K562 (cell line): Measurements from ENCODE around the gene PLXNB1.

ENCODE experiments used
- BCOR ChIP-seq: fragments of 450-650 bp; IDR thresholded peaks from 2 replicates; pipeline ENCODE4 v1.6.1; 2016
- EGR1 ChIP-seq: fragments of 450-650 bp; conservative IDR thresholded peaks from 2 replicates; pipeline ENCODE4 v1.6.1; 2017; ENCODE audit warnings: mild to moderate bottlenecking
- FOSL1 ChIP-seq: fragments of 200-800 bp; sonication (Bioruptor generic); conservative IDR thresholded peaks from 2 replicates; pipeline ENCODE4 v1.6.1; 2016; ENCODE audit warnings: missing genetic modification characterization, missing compliant biosample characterization
- POLR2AphosphoS5 ChIP-seq: IDR thresholded peaks from 2 replicates; pipeline ENCODE4 v1.6.1; 2011; ENCODE audit warnings: mild to moderate bottlenecking, low read depth, low read length, moderate library complexity; ENCODE audit not compliant: control insufficient read depth, insufficient read depth
- PTBP1 ChIP-seq: fragments of 200-400 bp; formaldehyde crosslinking; IDR thresholded peaks from 2 replicates; pipeline ENCODE4 v1.6.1; 2017; ENCODE audit warnings: low read depth, low read length
- RFX1 ChIP-seq: fragments of 450-650 bp; IDR thresholded peaks from 2 replicates; pipeline ENCODE4 v1.6.1; 2016; ENCODE audit warnings: mild to moderate bottlenecking, moderate library complexity
- TBP ChIP-seq: optimal IDR thresholded peaks from 2 replicates; pipeline ENCODE3; 2011; ENCODE audit warnings: low read depth, low read length, improper control_type of control experiment
- ZNF239 ChIP-seq: fragments of 250-450 bp; sonication (Bioruptor Pico); IDR thresholded peaks from 2 replicates; pipeline ENCODE4 v1.4.0; 2020; ENCODE audit warnings: mild to moderate bottlenecking
- TF ChIP-seq, protein P1 (sequence below), 3 experiments: IDR thresholded peaks in 2 of 3; conservative IDR thresholded peaks in 1 of 3; 2 replicates each; pipeline ENCODE4 v1.5.1; 2011 to 2012; ENCODE audit warnings: low read length in 3 of 3, mild to moderate bottlenecking in 3 of 3, control low read depth in 2 of 3, improper control_type of control experiment in 1 of 3, inconsistent platforms in 1 of 3, low read depth in 1 of 3, mixed read lengths in 1 of 3, moderate library complexity in 1 of 3; ENCODE audit not compliant: insufficient read depth in 2 of 3
- TF ChIP-seq, protein P2 (sequence below): sonication (generic); formaldehyde crosslinking; IDR thresholded peaks from 2 replicates; pipeline ENCODE4 v1.8.0; 2022; ENCODE audit warnings: missing genetic modification reagents, mild to moderate bottlenecking, borderline replicate concordance
- TF ChIP-seq, protein P3 (sequence below): sonication (generic); formaldehyde crosslinking; IDR thresholded peaks from 2 replicates; pipeline ENCODE4 v1.9.0; 2022; ENCODE audit warnings: mild to moderate bottlenecking, missing genetic modification reagents
- TF ChIP-seq, protein P4 (sequence below): fragments of 250-450 bp; sonication (Bioruptor Pico); IDR thresholded peaks from 2 replicates; pipeline ENCODE4 v1.8.0; 2021; ENCODE audit warnings: moderate library complexity, mild to moderate bottlenecking, inconsistent platforms
- TF ChIP-seq, protein P5 (sequence below): fragments of 450-650 bp; formaldehyde crosslinking; IDR thresholded peaks from 2 replicates; pipeline ENCODE4 v1.4.0; 2020; ENCODE audit warnings: mild to moderate bottlenecking, moderate library complexity
- TF ChIP-seq, protein P6 (sequence below): fragments of 250-450 bp; sonication (Bioruptor Pico); IDR thresholded peaks from 2 replicates; pipeline ENCODE4 v1.5.0; 2021

DNA sequence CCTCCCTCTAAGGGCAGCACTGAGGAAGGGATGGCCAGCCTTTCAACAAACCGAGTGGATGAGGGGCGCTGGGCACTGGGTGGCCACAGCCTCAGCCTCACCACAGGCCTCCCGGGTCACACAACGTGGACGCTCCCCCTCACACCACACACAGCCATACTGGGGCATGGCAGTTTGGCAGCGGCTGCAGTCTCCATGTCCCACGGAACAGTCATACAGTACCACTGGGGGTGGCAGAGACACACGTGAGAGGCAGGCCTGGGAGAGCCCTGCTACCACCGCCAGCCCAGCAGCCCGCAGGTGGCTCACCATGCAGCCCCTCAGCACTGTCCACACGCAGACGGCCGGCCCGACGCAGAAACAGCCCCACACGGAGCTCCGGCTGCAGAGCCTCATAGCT, 11.7 kb downstream of the PLXNB1 start:
- TF ChIP-seq, protein P1, sequence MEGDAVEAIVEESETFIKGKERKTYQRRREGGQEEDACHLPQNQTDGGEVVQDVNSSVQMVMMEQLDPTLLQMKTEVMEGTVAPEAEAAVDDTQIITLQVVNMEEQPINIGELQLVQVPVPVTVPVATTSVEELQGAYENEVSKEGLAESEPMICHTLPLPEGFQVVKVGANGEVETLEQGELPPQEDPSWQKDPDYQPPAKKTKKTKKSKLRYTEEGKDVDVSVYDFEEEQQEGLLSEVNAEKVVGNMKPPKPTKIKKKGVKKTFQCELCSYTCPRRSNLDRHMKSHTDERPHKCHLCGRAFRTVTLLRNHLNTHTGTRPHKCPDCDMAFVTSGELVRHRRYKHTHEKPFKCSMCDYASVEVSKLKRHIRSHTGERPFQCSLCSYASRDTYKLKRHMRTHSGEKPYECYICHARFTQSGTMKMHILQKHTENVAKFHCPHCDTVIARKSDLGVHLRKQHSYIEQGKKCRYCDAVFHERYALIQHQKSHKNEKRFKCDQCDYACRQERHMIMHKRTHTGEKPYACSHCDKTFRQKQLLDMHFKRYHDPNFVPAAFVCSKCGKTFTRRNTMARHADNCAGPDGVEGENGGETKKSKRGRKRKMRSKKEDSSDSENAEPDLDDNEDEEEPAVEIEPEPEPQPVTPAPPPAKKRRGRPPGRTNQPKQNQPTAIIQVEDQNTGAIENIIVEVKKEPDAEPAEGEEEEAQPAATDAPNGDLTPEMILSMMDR (IDR thresholded peaks at IDR 0.05 in 2 of 3, conservative IDR thresholded peaks at IDR 0.05 in 1 of 3; ENCODE audit: insufficient read depth in 2 of 3, low read depth in 1 of 3, low read length in 3 of 3), result no peak
- TF ChIP-seq ZNF239 (CRISPR knock-in tag) (no peak), POLR2AphosphoS5 (no peak), FOSL1 (tag) (no peak), EGR1 (no peak), PTBP1 (no peak), BCOR (no peak), RFX1 (no peak), TBP (no peak)
- TF ChIP-seq, protein P2, sequence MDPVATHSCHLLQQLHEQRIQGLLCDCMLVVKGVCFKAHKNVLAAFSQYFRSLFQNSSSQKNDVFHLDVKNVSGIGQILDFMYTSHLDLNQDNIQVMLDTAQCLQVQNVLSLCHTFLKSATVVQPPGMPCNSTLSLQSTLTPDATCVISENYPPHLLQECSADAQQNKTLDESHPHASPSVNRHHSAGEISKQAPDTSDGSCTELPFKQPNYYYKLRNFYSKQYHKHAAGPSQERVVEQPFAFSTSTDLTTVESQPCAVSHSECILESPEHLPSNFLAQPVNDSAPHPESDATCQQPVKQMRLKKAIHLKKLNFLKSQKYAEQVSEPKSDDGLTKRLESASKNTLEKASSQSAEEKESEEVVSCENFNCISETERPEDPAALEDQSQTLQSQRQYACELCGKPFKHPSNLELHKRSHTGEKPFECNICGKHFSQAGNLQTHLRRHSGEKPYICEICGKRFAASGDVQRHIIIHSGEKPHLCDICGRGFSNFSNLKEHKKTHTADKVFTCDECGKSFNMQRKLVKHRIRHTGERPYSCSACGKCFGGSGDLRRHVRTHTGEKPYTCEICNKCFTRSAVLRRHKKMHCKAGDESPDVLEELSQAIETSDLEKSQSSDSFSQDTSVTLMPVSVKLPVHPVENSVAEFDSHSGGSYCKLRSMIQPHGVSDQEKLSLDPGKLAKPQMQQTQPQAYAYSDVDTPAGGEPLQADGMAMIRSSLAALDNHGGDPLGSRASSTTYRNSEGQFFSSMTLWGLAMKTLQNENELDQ (CRISPR knock-in tag), result no peak
- TF ChIP-seq, protein P3, sequence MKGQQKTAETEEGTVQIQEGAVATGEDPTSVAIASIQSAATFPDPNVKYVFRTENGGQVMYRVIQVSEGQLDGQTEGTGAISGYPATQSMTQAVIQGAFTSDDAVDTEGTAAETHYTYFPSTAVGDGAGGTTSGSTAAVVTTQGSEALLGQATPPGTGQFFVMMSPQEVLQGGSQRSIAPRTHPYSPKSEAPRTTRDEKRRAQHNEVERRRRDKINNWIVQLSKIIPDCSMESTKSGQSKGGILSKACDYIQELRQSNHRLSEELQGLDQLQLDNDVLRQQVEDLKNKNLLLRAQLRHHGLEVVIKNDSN (CRISPR knock-in tag), result no peak
- TF ChIP-seq, protein P4, sequence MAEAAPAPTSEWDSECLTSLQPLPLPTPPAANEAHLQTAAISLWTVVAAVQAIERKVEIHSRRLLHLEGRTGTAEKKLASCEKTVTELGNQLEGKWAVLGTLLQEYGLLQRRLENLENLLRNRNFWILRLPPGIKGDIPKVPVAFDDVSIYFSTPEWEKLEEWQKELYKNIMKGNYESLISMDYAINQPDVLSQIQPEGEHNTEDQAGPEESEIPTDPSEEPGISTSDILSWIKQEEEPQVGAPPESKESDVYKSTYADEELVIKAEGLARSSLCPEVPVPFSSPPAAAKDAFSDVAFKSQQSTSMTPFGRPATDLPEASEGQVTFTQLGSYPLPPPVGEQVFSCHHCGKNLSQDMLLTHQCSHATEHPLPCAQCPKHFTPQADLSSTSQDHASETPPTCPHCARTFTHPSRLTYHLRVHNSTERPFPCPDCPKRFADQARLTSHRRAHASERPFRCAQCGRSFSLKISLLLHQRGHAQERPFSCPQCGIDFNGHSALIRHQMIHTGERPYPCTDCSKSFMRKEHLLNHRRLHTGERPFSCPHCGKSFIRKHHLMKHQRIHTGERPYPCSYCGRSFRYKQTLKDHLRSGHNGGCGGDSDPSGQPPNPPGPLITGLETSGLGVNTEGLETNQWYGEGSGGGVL, result no peak
- TF ChIP-seq, protein P5, sequence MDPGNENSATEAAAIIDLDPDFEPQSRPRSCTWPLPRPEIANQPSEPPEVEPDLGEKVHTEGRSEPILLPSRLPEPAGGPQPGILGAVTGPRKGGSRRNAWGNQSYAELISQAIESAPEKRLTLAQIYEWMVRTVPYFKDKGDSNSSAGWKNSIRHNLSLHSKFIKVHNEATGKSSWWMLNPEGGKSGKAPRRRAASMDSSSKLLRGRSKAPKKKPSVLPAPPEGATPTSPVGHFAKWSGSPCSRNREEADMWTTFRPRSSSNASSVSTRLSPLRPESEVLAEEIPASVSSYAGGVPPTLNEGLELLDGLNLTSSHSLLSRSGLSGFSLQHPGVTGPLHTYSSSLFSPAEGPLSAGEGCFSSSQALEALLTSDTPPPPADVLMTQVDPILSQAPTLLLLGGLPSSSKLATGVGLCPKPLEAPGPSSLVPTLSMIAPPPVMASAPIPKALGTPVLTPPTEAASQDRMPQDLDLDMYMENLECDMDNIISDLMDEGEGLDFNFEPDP (CRISPR knock-in tag), result no peak
- TF ChIP-seq, protein P6, sequence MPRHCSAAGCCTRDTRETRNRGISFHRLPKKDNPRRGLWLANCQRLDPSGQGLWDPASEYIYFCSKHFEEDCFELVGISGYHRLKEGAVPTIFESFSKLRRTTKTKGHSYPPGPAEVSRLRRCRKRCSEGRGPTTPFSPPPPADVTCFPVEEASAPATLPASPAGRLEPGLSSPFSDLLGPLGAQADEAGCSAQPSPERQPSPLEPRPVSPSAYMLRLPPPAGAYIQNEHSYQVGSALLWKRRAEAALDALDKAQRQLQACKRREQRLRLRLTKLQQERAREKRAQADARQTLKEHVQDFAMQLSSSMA, result no peak
